Measurements from ENCODE around the gene PANK3. TPM values are rescaled to one million over a fixed set of nuclear protein-coding genes. Genes with fewer than 3 reads are reported as not detected.
"Not testable (repeated sequence)": the region's sequence is repeated elsewhere in the genome, so short reads cannot be mapped to it uniquely, and the experiment has no call there.

PANK3 gene
- total RNA-seq, 2 experiments from 2014 or later = 33.8 to 56.2 TPM

- Mint-ChIP-seq H3K9me3 (ENCODE audit: low read depth) (no peaks in the 10 kb centered on the region), H3K27me3 (no peaks in the 10 kb centered on the region), H3K4me3 (no peak overlapping the region), H3K27ac (peak overlapping the region; percentile 69), H3K36me3 (ENCODE audit: low read depth) (no peaks in the 10 kb centered on the region), H3K4me1 (peaks cover 32% of the 10 kb centered on the region)
- ChIA-PET CTCF (interaction anchor here (0.6 kb wide), 1 partner anchor 165 kb away, joined by 3 read pairs; no protein-coding TSS in a partner anchor), POLR2A (no interaction called here)
- intact Hi-C loops (cut with DNase I, micrococcal nuclease) = loop anchor here in 1 of 2 experiments (1.0 kb wide), 1 partner anchor 29 kb away; the partner anchor contains the start of gene PANK3
- DNase-seq (peak; percentile 24), ATAC-seq (peak; percentile 31)
Observed at GRCh38 chr5:168608386-168608785, 29.2 kb upstream of the PANK3 start.

DNA sequence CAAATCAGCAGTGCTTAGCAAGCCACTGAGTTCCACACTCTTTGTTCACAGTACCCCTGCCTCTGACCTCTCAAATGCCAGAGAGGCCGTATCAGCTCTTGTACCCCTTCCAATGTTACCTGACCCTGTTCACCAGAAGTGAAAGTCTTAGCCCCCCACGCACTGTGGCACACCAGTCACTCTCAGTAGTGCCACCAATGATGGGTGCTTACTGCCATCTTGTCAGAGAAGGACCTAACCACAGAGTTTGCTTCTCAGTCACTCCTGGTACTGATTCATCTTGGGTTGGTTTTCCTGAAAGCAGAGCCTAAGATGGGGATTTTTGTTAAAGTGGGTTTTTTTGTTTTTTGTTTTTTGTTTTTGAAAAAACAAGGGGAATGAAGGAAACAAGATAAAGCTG is 28.8 kb upstream of the PANK3 start:
- DNase-seq = peak; percentile 73
- H3K4me1 Mint-ChIP-seq = peaks cover 27% of the 10 kb centered on the region
- H3K4me3 Mint-ChIP-seq = no peak overlapping the region
- H3K27ac Mint-ChIP-seq = peak overlapping the region; percentile 69
- no peaks in the 10 kb centered on the region for H3K9me3 Mint-ChIP-seq (ENCODE audit: low read depth)
- H3K36me3 Mint-ChIP-seq (ENCODE audit: low read depth) = no peaks in the 10 kb centered on the region
- intact Hi-C loops (cut with DNase I, micrococcal nuclease) = loop anchor here in 1 of 2 experiments (1.0 kb wide), 1 partner anchor 29 kb away; the partner anchor contains the start of gene PANK3
- no peaks in the 10 kb centered on the region for H3K27me3 Mint-ChIP-seq
- ChIA-PET CTCF (interaction anchor here (0.6 kb wide), 1 partner anchor 165 kb away, joined by 3 read pairs; no protein-coding TSS in a partner anchor), POLR2A (no interaction called here)
- peak; percentile 94 for ATAC-seq

DNA sequence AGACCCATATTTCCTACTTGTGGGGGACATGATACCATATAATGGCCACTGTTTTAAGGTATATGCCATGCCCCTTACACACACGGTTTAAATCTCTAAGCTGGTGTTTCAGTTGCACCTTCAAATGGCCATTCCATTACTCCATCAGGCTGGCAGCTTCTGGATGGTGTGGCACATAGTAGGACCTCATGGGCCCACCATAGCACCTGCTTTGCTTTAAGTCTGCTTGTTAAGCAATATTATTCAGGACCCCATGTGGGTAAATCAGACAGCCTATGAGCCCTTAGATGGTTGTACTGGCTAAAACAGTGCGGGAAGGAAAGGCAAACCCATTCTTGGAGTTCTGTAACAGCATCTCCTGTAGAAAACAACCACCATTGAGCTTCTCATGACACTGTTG is 27.4 kb upstream of the PANK3 start:
- H3K27ac Mint-ChIP-seq = no peak overlapping the region

DNA sequence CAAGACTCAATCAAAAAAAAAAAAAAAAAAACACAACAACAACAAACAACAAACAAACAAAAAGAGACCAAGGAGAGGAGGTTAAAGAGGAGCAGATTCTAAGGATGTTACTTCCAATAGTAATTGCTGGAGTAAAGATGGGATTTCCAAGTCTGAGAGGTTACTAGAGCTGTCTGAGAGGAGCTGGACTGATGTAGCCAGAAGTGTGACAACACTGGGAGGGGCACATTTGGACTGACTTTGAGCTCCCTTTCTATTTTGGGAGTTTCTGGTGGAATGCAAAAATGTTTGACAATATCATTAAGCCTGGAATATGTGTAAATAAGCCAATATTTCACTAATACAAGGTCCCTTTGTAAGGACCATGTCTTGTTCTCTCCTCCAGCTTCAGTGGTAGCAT is 25.3 kb upstream of the PANK3 start:
- Mint-ChIP-seq H3K27ac (no peak overlapping the region), H3K4me3 (no peak overlapping the region), H3K4me1 (peaks cover 18% of the 10 kb centered on the region), H3K27me3 (no peaks in the 10 kb centered on the region), H3K36me3 (ENCODE audit: low read depth) (no peaks in the 10 kb centered on the region), H3K9me3 (ENCODE audit: low read depth) (no peaks in the 10 kb centered on the region)
- DNase-seq (no peak), ATAC-seq (no peak)
- ChIA-PET POLR2A (no interaction called here), CTCF (no interaction called here)
- intact Hi-C loops (cut with DNase I, micrococcal nuclease) = no loop called here

More for the DNA sequence above, 27.4 kb upstream of the PANK3 start:
- Mint-ChIP-seq H3K9me3 (ENCODE audit: low read depth) (no peaks in the 10 kb centered on the region), H3K36me3 (ENCODE audit: low read depth) (no peaks in the 10 kb centered on the region), H3K4me3 (no peak overlapping the region), H3K27me3 (no peaks in the 10 kb centered on the region), H3K4me1 (peaks cover 18% of the 10 kb centered on the region)
- intact Hi-C loops (cut with DNase I, micrococcal nuclease) = no loop called here
- ATAC-seq = no peak
- ChIA-PET CTCF (no interaction called here), POLR2A (no interaction called here)
- DNase-seq = no peak

DNA sequence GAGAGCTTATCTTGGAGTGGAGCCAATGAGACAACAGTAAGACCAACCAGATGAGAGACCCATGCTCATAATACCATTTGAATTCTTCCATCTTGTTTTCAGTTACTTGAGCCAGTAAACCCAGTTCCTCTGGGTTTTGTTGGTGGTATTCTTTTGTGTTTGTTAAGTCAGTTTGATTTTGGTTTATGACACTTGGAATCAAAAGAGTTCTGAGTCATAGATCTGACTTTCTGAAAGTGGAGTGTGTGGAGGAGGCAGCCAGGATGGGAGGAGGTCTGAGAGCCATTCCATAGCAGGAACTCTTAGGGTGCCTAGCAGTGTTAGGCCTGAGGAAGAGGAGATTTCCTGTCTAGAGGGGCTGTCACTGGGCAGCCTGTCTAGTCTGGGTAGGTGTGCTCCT is 24.6 kb upstream of the PANK3 start:
- Mint-ChIP-seq H3K9me3 (ENCODE audit: low read depth) (no peaks in the 10 kb centered on the region), H3K27me3 (peaks cover 5% of the 10 kb centered on the region), H3K4me1 (peaks cover 16% of the 10 kb centered on the region), H3K4me3 (no peak overlapping the region), H3K27ac (no peak overlapping the region), H3K36me3 (ENCODE audit: low read depth) (no peaks in the 10 kb centered on the region)
- intact Hi-C loops (cut with DNase I, micrococcal nuclease) = no loop called here
- DNase-seq = no peak
- ATAC-seq = no peak
- POLR2A ChIA-PET = no interaction called here
- CTCF ChIA-PET = no interaction called here

DNA sequence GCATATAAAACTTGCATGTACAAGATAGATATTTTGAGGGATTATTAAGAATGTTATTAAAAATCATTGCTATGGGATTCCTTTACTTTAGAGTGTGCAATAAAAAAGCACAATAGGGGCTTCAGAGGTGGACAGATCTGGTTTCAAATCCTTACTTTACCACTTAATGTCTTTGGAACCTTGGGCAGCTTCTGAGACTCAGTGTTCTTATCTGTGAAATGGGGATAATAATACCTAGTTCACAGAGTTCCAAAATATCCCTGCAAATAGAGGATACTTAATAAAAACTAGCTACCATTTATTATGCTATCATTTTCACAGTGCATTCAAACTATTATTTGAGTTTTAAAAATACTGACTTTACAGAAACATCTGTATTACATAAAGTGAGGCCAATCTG is 23.3 kb upstream of the PANK3 start:
- no peaks in the 10 kb centered on the region for H3K9me3 Mint-ChIP-seq (ENCODE audit: low read depth)
- peaks cover 4% of the 10 kb centered on the region for H3K4me1 Mint-ChIP-seq
- H3K27me3 Mint-ChIP-seq = peaks cover 8% of the 10 kb centered on the region
- CTCF ChIA-PET = interaction anchor here (0.6 kb wide), 2 partner anchors 70 to 321 kb away, joined by 3 to 4 read pairs; no protein-coding TSS in a partner anchor
- no peak for DNase-seq
- no peak for ATAC-seq
- H3K27ac Mint-ChIP-seq = no peak overlapping the region
- no peak overlapping the region for H3K4me3 Mint-ChIP-seq
- intact Hi-C loops (cut with DNase I, micrococcal nuclease) = no loop called here
- H3K36me3 Mint-ChIP-seq (ENCODE audit: low read depth) = no peaks in the 10 kb centered on the region
- POLR2A ChIA-PET = no interaction called here

DNA sequence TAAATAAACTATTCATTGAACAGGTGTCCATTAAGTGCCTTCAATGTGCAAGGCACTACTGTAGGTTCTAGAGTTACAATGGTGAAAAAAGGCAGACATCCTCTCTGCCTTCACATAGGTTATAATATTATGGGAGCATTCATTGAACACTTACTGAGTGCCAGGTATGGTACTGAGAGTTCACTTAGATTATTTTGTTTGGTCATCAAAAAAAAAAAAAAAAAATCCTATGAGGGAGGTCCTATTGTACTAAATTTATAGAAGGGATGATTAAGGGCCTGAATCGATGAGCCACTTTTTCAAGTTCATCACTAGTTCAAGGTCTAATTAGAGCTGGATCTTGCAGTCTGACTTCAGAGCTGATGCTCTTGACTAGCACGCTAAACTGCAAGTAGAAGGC is 22.8 kb upstream of the PANK3 start:
- ChIA-PET POLR2A (no interaction called here), CTCF (interaction anchor here (0.6 kb wide), 1 partner anchor 321 kb away, joined by 3 read pairs; no protein-coding TSS in a partner anchor)
- intact Hi-C loops (cut with DNase I, micrococcal nuclease) = no loop called here
- DNase-seq (no peak), ATAC-seq (no peak)
- Mint-ChIP-seq H3K4me1 (peaks cover 4% of the 10 kb centered on the region), H3K36me3 (ENCODE audit: low read depth) (no peaks in the 10 kb centered on the region), H3K27ac (no peak overlapping the region), H3K4me3 (no peak overlapping the region), H3K27me3 (peaks cover 8% of the 10 kb centered on the region), H3K9me3 (ENCODE audit: low read depth) (no peaks in the 10 kb centered on the region)

DNA sequence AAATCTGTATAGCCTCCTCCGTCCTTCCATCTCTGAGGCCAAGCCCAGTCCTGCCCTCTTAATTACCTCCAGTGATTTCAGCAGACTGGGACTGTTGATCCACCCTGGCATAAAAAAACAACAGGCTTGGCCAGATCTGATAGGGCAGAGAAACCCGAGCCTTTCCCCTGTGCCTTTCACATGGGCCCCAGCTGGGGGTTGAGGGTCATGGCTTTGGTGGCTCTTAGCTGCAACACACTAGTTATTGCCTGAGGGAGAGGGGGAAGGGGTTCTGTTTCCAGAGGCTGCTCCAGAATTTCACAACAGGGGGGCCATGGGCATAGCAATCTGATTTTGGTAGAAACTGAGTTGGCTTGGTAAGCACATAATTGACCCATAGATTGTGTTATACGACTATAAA is 21.2 kb upstream of the PANK3 start:
- ChIA-PET CTCF (interaction anchor here (0.6 kb wide), 1 partner anchor 143 kb away, joined by 3 read pairs; no protein-coding TSS in a partner anchor), POLR2A (no interaction called here)
- H3K36me3 Mint-ChIP-seq (ENCODE audit: low read depth) = no peaks in the 10 kb centered on the region
- H3K4me1 Mint-ChIP-seq = peaks cover 4% of the 10 kb centered on the region
- H3K27me3 Mint-ChIP-seq = peaks cover 22% of the 10 kb centered on the region
- H3K4me3 Mint-ChIP-seq = no peak overlapping the region
- intact Hi-C loops (cut with DNase I, micrococcal nuclease) = no loop called here
- H3K9me3 Mint-ChIP-seq (ENCODE audit: low read depth) = no peaks in the 10 kb centered on the region
- ATAC-seq (no peak), DNase-seq (no peak)
- H3K27ac Mint-ChIP-seq = no peak overlapping the region

- DNase-seq = no peak
- H3K27me3 Mint-ChIP-seq = peaks cover 23% of the 10 kb centered on the region
- CTCF ChIA-PET = interaction anchor here (0.6 to 0.8 kb wide), 2 partner anchors 142 to 158 kb away, joined by 3 read pairs; no protein-coding TSS in a partner anchor
- peaks cover 4% of the 10 kb centered on the region for H3K4me1 Mint-ChIP-seq
- POLR2A ChIA-PET = no interaction called here
- no peak overlapping the region for H3K27ac Mint-ChIP-seq
- intact Hi-C loops (cut with DNase I, micrococcal nuclease) = no loop called here
- ATAC-seq = no peak
- H3K4me3 Mint-ChIP-seq = no peak overlapping the region
- H3K9me3 Mint-ChIP-seq (ENCODE audit: low read depth) = no peaks in the 10 kb centered on the region
- H3K36me3 Mint-ChIP-seq (ENCODE audit: low read depth) = no peaks in the 10 kb centered on the region
Observed at GRCh38 chr5:168599826-168600225, 20.7 kb upstream of the PANK3 start.

GRCh38 chr5:168598639-168599038 is 19.5 kb upstream of the PANK3 start:
- no peak overlapping the region for H3K27ac Mint-ChIP-seq
- no peaks in the 10 kb centered on the region for H3K36me3 Mint-ChIP-seq (ENCODE audit: low read depth)
- no peak for DNase-seq
- ChIA-PET CTCF (interaction anchor here (0.7 kb wide), 2 partner anchors 16 to 349 kb away, joined by 3 read pairs; no protein-coding TSS in a partner anchor), POLR2A (no interaction called here)
- intact Hi-C loops (cut with DNase I, micrococcal nuclease) = no loop called here
- H3K9me3 Mint-ChIP-seq (ENCODE audit: low read depth) = peaks cover 2% of the 10 kb centered on the region
- H3K4me3 Mint-ChIP-seq = no peak overlapping the region
- H3K4me1 Mint-ChIP-seq = peaks cover 1% of the 10 kb centered on the region
- no peak for ATAC-seq
- peaks cover 31% of the 10 kb centered on the region for H3K27me3 Mint-ChIP-seq

DNA sequence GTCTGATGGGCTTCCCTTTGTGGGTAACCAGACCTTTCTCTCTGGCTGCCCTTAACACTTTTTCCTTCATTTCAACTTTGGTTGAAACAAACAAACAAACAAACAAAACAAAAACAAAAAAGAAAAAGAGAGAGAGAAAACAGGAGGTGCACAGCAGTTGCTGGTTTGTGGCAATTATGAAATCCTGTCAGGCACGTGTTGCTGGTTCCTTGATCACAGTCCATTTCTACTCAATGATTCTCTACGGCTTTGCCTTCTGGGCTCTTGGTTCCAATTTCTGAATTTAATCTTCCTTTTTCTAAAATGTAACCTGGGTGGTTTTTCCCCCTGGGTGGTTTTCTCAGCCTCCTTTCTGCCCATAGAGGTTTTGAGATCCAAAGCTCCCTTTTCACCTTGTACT is 17.8 kb upstream of the PANK3 start:
- intact Hi-C loops (cut with DNase I, micrococcal nuclease) = no loop called here
- ATAC-seq (no peak), DNase-seq (no peak)
- ChIA-PET POLR2A (no interaction called here), CTCF (no interaction called here)
- H3K27me3 Mint-ChIP-seq = peaks cover 31% of the 10 kb centered on the region
- no peak overlapping the region for H3K4me3 Mint-ChIP-seq
- no peaks in the 10 kb centered on the region for H3K36me3 Mint-ChIP-seq (ENCODE audit: low read depth)
- H3K4me1 Mint-ChIP-seq = no peaks in the 10 kb centered on the region
- peaks cover 2% of the 10 kb centered on the region for H3K9me3 Mint-ChIP-seq (ENCODE audit: low read depth)
- no peak overlapping the region for H3K27ac Mint-ChIP-seq

GRCh38 chr5:168596122-168596521 is 17.0 kb upstream of the PANK3 start:
- H3K9me3 Mint-ChIP-seq (ENCODE audit: low read depth); DNase-seq; H3K27ac Mint-ChIP-seq; H3K36me3 Mint-ChIP-seq (ENCODE audit: low read depth); ATAC-seq; H3K4me1 Mint-ChIP-seq; intact Hi-C loops (cut with DNase I, micrococcal nuclease); POLR2A ChIA-PET; CTCF ChIA-PET; H3K4me3 Mint-ChIP-seq: not testable (repeated sequence)
- H3K27me3 Mint-ChIP-seq = peaks cover 31% of the 10 kb centered on the region
